Measurements from ENCODE around the gene BPIFB2. TPM values are rescaled to one million over a fixed set of nuclear protein-coding genes. Genes with fewer than 3 reads are reported as not detected.

Gene BPIFB2
- polyA plus RNA-seq, 3 donors, result not detected

DNA sequence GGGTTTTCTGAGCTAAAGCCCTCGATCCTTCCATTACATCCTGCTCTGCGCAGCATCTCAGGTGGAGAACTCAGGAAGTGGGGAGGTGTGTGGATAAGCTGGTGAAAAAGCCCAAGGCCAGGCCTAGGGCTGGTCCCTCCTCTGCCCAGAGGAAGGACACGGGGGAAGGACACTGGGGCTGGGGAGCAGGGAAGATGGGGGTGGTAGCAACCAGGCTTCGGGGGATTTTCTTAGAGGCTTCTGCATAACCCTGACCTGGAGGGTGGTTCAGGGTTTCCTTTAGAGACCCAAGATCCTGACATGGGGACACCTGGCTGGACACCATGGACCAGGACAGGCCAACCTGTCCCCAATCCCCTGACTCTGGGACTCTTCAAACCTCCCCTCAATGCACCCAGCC, 41.1 kb upstream of the BPIFB2 start:
- intact Hi-C loops (cut with micrococcal nuclease), result no loop called here
- TF ChIP-seq, protein P1, sequence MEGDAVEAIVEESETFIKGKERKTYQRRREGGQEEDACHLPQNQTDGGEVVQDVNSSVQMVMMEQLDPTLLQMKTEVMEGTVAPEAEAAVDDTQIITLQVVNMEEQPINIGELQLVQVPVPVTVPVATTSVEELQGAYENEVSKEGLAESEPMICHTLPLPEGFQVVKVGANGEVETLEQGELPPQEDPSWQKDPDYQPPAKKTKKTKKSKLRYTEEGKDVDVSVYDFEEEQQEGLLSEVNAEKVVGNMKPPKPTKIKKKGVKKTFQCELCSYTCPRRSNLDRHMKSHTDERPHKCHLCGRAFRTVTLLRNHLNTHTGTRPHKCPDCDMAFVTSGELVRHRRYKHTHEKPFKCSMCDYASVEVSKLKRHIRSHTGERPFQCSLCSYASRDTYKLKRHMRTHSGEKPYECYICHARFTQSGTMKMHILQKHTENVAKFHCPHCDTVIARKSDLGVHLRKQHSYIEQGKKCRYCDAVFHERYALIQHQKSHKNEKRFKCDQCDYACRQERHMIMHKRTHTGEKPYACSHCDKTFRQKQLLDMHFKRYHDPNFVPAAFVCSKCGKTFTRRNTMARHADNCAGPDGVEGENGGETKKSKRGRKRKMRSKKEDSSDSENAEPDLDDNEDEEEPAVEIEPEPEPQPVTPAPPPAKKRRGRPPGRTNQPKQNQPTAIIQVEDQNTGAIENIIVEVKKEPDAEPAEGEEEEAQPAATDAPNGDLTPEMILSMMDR (IDR thresholded peaks at IDR 0.05), result no peak
- Histone ChIP-seq H3K4me2 (replicated peaks; ENCODE audit: extremely low read depth, low read length, poor library complexity, severe bottlenecking) (no peak overlapping the region), H3K4me3 (replicated peaks in 1 of 3; ENCODE audit: low read depth in 2 of 3, low read length in 3 of 3) (no peak overlapping the region), H4K20me1 (ENCODE audit: insufficient read depth, low read length) (no peaks in the 10 kb centered on the region), H3K9me3 (replicated peaks in 1 of 2; ENCODE audit: control insufficient read depth in 1 of 2, insufficient read depth in 1 of 2, low read length in 2 of 2) (no peaks in the 10 kb centered on the region), H3K36me3 (replicated peaks in 1 of 2; ENCODE audit: control insufficient read depth in 1 of 2, insufficient read depth in 2 of 2, low read length in 2 of 2) (no peaks in the 10 kb centered on the region), H2AFZ (ENCODE audit: insufficient read depth, low read depth, low read length, poor library complexity, severe bottlenecking) (no peak overlapping the region), H3K9ac (ENCODE audit: insufficient read depth, low read length, poor library complexity, severe bottlenecking) (no peak overlapping the region), H3K4me1 (ENCODE audit: control insufficient read depth in 1 of 2, insufficient read depth in 2 of 2, low read length in 2 of 2) (peaks cover 0 to 1% of the 10 kb centered on the region in 2 donors), H3K27me3 (ENCODE audit: control insufficient read depth in 2 of 2, insufficient read depth in 2 of 2, low read length in 2 of 2) (no peaks in the 10 kb centered on the region), H3K79me2 (ENCODE audit: insufficient read depth, low read length) (no peaks in the 10 kb centered on the region), H3K27ac (ENCODE audit: low read depth in 1 of 2, low read length in 2 of 2) (no peak overlapping the region)
- Mint-ChIP-seq H3K9me3 (no peaks in the 10 kb centered on the region), H3K27ac (no peak overlapping the region), H3K4me3 (no peak overlapping the region), H3K27me3 (ENCODE audit: low read depth in 3 of 3) (peaks cover 2 to 3% (median 2%) of the 10 kb centered on the region in 3 donors), H3K4me1 (peaks cover 5% of the 10 kb centered on the region), H3K36me3 (no peaks in the 10 kb centered on the region)
- DNase-seq, result peak in 1 of 3 donors; percentile 0
- WGBS (ENCODE audit: insufficient coverage), result 96% methylated on average over 3 of the region's 4 CpGs

DNA sequence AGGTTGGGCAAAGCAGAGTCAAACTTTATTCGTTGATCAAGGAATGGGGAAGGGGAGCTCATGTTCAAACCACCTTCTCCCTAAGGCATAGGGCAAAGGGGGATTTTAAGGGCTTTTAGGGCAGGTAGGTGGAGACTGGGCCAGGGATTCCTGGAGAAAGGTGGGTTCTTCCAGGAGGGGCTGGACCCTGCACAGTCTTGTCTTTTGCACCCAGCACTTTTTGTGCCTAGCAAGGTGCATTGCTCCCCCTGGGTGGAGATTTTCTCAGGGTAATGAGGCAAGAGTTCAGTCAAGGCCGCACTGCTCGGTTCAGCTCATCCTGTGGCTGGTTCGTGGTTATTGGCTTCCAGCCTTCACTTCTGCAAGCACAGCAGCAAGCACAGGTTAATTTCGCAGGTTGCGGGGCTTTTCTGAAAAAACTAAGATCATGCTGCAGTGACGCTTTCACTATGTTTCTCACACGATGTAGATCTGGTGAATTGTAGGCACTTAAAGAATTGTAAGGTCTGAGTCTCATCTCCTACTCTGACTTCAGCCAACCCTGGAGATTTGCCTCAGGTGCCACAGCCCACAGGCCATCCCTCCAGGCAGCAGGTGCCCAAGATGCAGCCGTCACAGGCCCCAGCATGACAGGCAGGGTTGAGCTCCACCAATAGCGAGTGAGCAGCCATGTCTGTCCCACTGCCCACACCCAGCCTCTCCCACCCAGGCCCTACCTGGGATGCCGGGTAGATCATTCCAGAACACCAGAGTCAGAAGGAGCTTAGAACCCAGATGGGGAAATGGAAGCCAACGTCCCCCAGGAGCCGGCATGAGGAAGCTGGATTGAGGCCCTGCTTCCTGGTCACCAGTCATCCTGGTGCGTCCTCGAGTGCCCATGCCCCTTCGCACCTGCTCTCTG, 40.4 kb upstream of the BPIFB2 start:
- Mint-ChIP-seq H3K36me3 (no peaks in the 10 kb centered on the region), H3K4me1 (peaks cover 5% of the 10 kb centered on the region), H3K27ac (no peak overlapping the region), H3K27me3 (ENCODE audit: low read depth in 3 of 3) (peaks cover 2 to 3% (median 2%) of the 10 kb centered on the region in 3 donors), H3K9me3 (no peaks in the 10 kb centered on the region), H3K4me3 (no peak overlapping the region)
- 40% methylated on average over 10 of the region's 16 CpGs for WGBS (ENCODE audit: insufficient coverage)
- TF ChIP-seq, protein P1 (IDR thresholded peaks at IDR 0.05), result no peak
- H3K27me3 ChIP-seq (ENCODE audit: control insufficient read depth in 2 of 2, insufficient read depth in 2 of 2, low read length in 2 of 2), result no peaks in the 10 kb centered on the region
- H3K79me2 ChIP-seq (ENCODE audit: insufficient read depth, low read length), result no peaks in the 10 kb centered on the region
- peak in 1 of 3 donors; percentile 1 for DNase-seq
- H3K4me3 ChIP-seq (replicated peaks in 1 of 3; ENCODE audit: low read depth in 2 of 3, low read length in 3 of 3), result no peak overlapping the region
- no peaks in the 10 kb centered on the region for H4K20me1 ChIP-seq (ENCODE audit: insufficient read depth, low read length)
- H3K36me3 ChIP-seq (replicated peaks in 1 of 2; ENCODE audit: control insufficient read depth in 1 of 2, insufficient read depth in 2 of 2, low read length in 2 of 2), result no peaks in the 10 kb centered on the region
- no peak overlapping the region for H3K9ac ChIP-seq (ENCODE audit: insufficient read depth, low read length, poor library complexity, severe bottlenecking)
- no peak overlapping the region for H3K4me2 ChIP-seq (replicated peaks; ENCODE audit: extremely low read depth, low read length, poor library complexity, severe bottlenecking)
- H3K4me1 ChIP-seq (ENCODE audit: control insufficient read depth in 1 of 2, insufficient read depth in 2 of 2, low read length in 2 of 2), result peaks cover 7 to 9% of the 10 kb centered on the region in 2 donors
- intact Hi-C loops (cut with micrococcal nuclease), result no loop called here
- H2AFZ ChIP-seq (ENCODE audit: insufficient read depth, low read depth, low read length, poor library complexity, severe bottlenecking), result no peak overlapping the region
- no peaks in the 10 kb centered on the region for H3K9me3 ChIP-seq (replicated peaks in 1 of 2; ENCODE audit: control insufficient read depth in 1 of 2, insufficient read depth in 1 of 2, low read length in 2 of 2)
- no peak overlapping the region for H3K27ac ChIP-seq (ENCODE audit: low read depth in 1 of 2, low read length in 2 of 2)

Measured in CD14-positive monocyte (primary cell).